Measurements from ENCODE around the gene TMEM53. TPM values are rescaled to one million over a fixed set of nuclear protein-coding genes. Genes with fewer than 3 reads are reported as not detected.

TMEM53 gene
- total and polyA plus RNA-seq, 8 donors: 8.5 to 18.8 (median 9.7) TPM

DNA sequence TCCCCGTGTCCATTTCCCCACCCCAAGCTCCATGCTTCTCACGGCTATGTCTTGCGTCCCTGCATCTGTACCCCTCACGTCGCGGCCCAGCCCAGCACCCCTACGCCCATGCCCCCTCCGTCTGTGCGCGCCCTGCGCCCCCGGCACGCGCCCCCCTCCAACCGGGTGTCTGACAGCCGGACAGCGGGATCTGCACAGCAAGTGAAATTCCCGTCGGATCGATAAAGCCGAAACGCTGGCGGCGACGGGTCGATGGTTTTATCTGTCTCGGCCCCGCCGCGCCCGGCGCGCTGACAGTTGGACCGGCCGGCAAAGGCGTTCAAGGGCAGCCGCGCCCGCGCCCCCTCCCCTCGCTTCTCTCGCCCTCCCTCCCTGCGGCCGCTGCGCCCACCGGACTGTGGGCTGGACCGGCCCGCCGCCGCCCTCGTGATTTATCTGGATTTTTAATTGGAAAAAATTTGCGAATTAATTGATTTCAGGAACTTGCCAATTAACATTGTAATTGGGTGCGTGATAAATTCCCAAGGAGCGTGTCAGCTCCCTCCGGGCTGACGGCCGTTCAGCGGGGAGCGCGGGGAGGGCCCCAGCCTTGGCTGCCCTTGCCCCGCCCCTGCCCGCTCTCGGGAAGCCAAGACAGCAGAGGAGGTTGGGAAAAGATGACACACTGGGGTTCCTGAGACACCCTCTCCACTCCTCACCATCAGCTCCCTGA, 57.1 kb downstream of the TMEM53 start:
- TF ChIP-seq, protein P1, sequence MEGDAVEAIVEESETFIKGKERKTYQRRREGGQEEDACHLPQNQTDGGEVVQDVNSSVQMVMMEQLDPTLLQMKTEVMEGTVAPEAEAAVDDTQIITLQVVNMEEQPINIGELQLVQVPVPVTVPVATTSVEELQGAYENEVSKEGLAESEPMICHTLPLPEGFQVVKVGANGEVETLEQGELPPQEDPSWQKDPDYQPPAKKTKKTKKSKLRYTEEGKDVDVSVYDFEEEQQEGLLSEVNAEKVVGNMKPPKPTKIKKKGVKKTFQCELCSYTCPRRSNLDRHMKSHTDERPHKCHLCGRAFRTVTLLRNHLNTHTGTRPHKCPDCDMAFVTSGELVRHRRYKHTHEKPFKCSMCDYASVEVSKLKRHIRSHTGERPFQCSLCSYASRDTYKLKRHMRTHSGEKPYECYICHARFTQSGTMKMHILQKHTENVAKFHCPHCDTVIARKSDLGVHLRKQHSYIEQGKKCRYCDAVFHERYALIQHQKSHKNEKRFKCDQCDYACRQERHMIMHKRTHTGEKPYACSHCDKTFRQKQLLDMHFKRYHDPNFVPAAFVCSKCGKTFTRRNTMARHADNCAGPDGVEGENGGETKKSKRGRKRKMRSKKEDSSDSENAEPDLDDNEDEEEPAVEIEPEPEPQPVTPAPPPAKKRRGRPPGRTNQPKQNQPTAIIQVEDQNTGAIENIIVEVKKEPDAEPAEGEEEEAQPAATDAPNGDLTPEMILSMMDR (IDR thresholded peaks at IDR 0.05): no peak
- no peak for DNase-seq
- Histone ChIP-seq H3K4me3 (no peak overlapping the region), H3K27ac (no peak overlapping the region), H3K4me1 (no peaks in the 10 kb centered on the region), H3K27me3 (peaks cover 2 to 18% of the 10 kb centered on the region in 2 donors), H3K9me3 (no peaks in the 10 kb centered on the region), H3K36me3 (no peaks in the 10 kb centered on the region)
- intact Hi-C loops (cut with DNase I): no loop called here
- peak; percentile 45 for ATAC-seq

DNA sequence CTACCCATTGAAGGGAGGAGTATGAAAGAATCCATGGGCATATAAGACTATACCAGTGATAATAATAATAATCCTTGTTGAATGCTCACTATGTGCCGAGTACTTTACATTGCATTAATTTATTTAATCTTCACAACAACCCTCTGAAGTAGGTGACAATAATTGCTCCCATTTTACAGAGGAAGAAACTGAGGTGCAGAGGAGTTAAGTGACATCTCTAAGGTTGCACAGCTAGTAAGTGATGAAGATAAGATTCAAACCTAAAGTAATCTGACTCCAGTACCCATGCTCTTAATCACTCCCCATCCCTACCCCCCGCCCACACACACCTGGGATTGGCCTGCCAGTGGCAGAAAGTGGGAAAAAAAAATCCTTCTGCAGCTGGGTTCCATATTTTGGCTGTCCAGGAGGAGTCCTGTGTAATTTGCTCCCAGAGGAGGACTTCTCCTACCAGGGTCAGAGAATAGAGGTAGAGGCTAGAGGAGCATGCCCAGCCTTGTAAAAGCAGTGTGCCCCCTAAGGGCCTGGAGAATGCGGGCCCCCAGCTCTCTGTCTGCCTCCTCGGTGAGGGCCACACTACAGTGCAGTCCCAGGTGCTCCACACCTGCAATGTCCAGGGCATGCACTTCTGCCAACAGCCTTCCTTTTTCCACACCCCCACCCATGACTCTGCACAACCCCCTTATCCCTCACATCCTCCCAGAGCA, 57.8 kb downstream of the TMEM53 start:
- ATAC-seq: no peak
- Histone ChIP-seq H3K36me3 (no peaks in the 10 kb centered on the region), H3K27me3 (peaks cover 2 to 18% of the 10 kb centered on the region in 2 donors), H3K27ac (no peak overlapping the region), H3K9me3 (no peaks in the 10 kb centered on the region), H3K4me1 (no peaks in the 10 kb centered on the region), H3K4me3 (no peak overlapping the region)
- intact Hi-C loops (cut with DNase I): no loop called here
- TF ChIP-seq, protein P1 (IDR thresholded peaks at IDR 0.05): no peak
- DNase-seq: no peak

DNA sequence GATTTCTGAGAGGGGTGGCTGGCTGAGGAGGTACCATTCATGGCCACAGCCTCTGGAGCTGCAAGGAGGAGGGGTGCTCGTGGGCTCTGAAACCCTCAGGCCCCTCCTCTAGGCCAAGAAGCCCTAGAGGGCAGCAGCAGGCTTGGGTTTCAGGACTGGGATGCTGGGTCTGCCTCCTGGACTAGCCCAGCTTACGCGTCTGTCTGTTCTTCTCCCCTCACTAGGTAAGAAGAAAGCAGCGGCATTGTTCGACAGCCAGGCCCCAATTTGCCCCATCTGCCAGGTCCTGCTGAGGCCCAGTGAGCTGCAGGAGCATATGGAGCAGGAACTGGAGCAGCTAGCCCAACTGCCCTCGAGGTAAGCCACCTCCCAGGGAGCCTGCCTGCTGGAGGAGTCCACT, 60.3 kb downstream of the TMEM53 start:
- Histone ChIP-seq H3K36me3 (no peaks in the 10 kb centered on the region), H3K27ac (no peak overlapping the region), H3K4me3 (no peak overlapping the region), H3K9me3 (no peaks in the 10 kb centered on the region), H3K27me3 (peaks cover 2 to 27% of the 10 kb centered on the region in 2 donors), H3K4me1 (no peaks in the 10 kb centered on the region)
- TF ChIP-seq, protein P1 (IDR thresholded peaks at IDR 0.05): no peak
- DNase-seq (no peak), ATAC-seq (no peak)
- intact Hi-C loops (cut with DNase I): no loop called here

DNA sequence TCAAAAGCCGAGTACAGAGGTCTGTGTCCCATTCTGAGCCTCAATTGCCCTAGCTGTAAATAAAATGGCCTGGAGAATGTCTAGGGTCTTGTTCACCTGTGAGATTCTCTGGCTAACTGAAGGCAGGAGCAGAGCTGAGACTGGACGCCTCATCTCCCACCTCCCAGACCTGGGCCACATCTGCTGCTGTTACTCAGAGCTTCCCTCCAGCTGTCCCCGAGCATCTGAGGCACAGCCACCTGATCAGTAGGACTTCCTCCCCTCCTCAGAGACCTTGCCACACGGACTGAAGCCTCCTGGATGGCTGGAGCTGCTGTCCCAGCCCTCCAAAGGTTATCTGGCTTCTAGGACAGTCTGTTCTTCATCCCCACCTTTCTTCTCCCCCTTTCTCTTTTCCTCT, 62.4 kb downstream of the TMEM53 start:
- Histone ChIP-seq H3K36me3 (no peaks in the 10 kb centered on the region), H3K9me3 (no peaks in the 10 kb centered on the region), H3K27me3 (peaks cover 2 to 17% of the 10 kb centered on the region in 2 donors), H3K4me3 (no peak overlapping the region), H3K27ac (no peak overlapping the region), H3K4me1 (no peaks in the 10 kb centered on the region)
- ATAC-seq (no peak), DNase-seq (no peak)
- TF ChIP-seq, protein P1 (IDR thresholded peaks at IDR 0.05): no peak
- intact Hi-C loops (cut with DNase I): no loop called here

DNA sequence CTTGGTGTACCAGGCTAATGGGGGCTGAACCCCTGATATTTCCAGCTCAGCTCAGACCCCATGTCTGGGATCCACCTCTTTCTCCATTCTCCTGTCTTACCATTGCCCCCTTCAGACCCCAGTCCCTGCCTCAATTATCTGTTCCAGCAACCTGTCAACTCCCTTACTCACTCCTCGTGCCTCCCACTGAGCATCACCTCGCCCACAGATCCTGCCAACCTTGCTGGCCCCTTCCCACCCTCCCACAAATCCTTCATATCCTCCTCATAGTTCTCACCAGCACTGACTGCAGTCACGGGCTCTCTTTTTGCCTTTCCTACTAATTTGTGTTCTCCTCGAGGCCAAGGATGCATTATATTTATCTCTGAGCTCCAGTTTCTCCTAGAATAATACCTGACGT, 62.9 kb downstream of the TMEM53 start:
- no peak for DNase-seq
- Histone ChIP-seq H3K27me3 (peaks cover 0 to 13% of the 10 kb centered on the region in 2 donors), H3K27ac (no peak overlapping the region), H3K36me3 (no peaks in the 10 kb centered on the region), H3K9me3 (no peaks in the 10 kb centered on the region), H3K4me1 (no peaks in the 10 kb centered on the region), H3K4me3 (no peak overlapping the region)
- no peak for ATAC-seq
- TF ChIP-seq, protein P1 (IDR thresholded peaks at IDR 0.05): no peak
- intact Hi-C loops (cut with DNase I): no loop called here
